ENCODE data around the gene SH3PXD2A. TPM values are rescaled to one million over a fixed set of nuclear protein-coding genes. Genes with fewer than 3 reads are reported as not detected.

SH3PXD2A gene
- total and polyA plus RNA-seq, 10 of the 15 experiments (the other 5 are each of a cell fraction or from before 2014, with no cell fraction given), result 0.63 to 14.0 (median 4.4) TPM

DNA sequence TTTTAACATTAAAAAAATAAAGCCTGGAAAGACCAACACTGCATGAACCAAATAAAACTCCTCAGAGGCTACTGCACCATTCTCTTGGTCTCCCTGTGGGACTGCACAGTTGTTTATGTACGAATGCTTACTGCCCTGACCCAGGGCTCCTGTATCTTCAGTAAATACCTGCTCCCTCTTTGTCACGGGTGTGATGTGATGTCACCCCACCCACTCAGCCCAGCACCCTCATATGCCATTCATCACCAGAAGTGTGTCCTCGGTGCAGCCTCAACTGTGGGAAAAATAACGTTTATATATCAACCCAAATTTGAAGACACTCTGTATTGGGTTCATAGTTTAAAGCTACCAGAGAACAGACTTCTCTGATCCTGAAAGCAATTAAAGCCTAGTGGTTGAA lies 14.0 kb upstream of the SH3PXD2A start:
- Histone ChIP-seq H3K36me3 (ENCODE audit: control insufficient read depth in 2 of 2, insufficient read depth in 2 of 2, low read length in 1 of 2) (no peaks in the 10 kb centered on the region), H3K4me3 (no peak overlapping the region), H3K27ac (ENCODE audit: control insufficient read depth, insufficient read depth) (no peak overlapping the region), H3K4me1 (ENCODE audit: control insufficient read depth, insufficient read depth, low read length) (no peaks in the 10 kb centered on the region), H4K20me1 (ENCODE audit: control insufficient read depth, insufficient read depth) (no peaks in the 10 kb centered on the region), H3K79me2 (ENCODE audit: control insufficient read depth, insufficient read depth, low read length) (no peaks in the 10 kb centered on the region), H3K4me2 (ENCODE audit: control insufficient read depth, insufficient read depth) (no peak overlapping the region), H2AFZ (ENCODE audit: control insufficient read depth, low read depth, low read length) (no peak overlapping the region), H3K9me3 (replicated peaks; ENCODE audit: control insufficient read depth, insufficient read depth, low read length) (peaks cover 5% of the 10 kb centered on the region), H3K27me3 (replicated peaks in 1 of 2; ENCODE audit: control insufficient read depth in 2 of 2, insufficient read depth in 2 of 2, low read length in 1 of 2) (no peaks in the 10 kb centered on the region), H3K9ac (ENCODE audit: control insufficient read depth, insufficient read depth, low read length) (no peak overlapping the region)
- RAD21 ChIA-PET (ENCODE audit: unreplicated experiment), result interaction anchor here (1.3 kb wide), 1 partner anchor 17 kb away, joined by 3 read pairs; no protein-coding TSS in a partner anchor
- FAIRE-seq (no peak), ATAC-seq (no peak), DNase-seq (ENCODE audit: low read depth, low spot score) (no peak)
- TF ChIP-seq ZNF217 (IDR thresholded peaks at IDR 0.05) (no peak), YY1 (IDR thresholded peaks at IDR 0.05; ENCODE audit: low read depth, low read length) (no peak), EED (IDR thresholded peaks at IDR 0.05; ENCODE audit: low read depth) (no peak), IKZF1 (conservative IDR thresholded peaks at IDR 0.05) (no peak), NR2F1 (conservative IDR thresholded peaks at IDR 0.05) (no peak), FOXK2 (IDR thresholded peaks at IDR 0.05) (no peak), CBX5 (IDR thresholded peaks at IDR 0.05; ENCODE audit: low read depth) (no peak), YBX1 (IDR thresholded peaks at IDR 0.05) (no peak), ATF7 (IDR thresholded peaks at IDR 0.05; ENCODE audit: low read depth) (no peak), TCF12 (IDR thresholded peaks at IDR 0.05; ENCODE audit: low read depth, low read length) (no peak), BCL11A (IDR thresholded peaks at IDR 0.05; ENCODE audit: low read depth, low read length) (no peak)
- TF ChIP-seq, protein P1, sequence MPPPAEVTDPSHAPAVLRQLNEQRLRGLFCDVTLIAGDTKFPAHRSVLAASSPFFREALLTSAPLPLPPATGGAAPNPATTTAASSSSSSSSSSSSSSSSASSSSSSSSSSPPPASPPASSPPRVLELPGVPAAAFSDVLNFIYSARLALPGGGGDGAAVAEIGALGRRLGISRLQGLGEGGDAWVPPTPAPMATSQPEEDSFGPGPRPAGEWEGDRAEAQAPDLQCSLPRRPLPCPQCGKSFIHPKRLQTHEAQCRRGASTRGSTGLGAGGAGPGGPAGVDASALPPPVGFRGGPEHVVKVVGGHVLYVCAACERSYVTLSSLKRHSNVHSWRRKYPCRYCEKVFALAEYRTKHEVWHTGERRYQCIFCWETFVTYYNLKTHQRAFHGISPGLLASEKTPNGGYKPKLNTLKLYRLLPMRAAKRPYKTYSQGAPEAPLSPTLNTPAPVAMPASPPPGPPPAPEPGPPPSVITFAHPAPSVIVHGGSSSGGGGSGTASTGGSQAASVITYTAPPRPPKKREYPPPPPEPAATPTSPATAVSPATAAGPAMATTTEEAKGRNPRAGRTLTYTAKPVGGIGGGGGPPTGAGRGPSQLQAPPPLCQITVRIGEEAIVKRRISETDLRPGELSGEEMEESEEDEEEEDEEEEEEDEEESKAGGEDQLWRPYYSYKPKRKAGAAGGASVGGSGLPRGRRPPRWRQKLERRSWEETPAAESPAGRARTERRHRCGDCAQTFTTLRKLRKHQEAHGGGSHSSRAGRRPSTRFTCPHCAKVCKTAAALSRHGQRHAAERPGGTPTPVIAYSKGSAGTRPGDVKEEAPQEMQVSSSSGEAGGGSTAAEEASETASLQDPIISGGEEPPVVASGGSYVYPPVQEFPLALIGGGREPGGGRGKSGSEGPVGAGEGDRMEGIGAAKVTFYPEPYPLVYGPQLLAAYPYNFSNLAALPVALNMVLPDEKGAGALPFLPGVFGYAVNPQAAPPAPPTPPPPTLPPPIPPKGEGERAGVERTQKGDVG (CRISPR knock-in tag; IDR thresholded peaks at IDR 0.05), result no peak
- TF ChIP-seq, protein P2, sequence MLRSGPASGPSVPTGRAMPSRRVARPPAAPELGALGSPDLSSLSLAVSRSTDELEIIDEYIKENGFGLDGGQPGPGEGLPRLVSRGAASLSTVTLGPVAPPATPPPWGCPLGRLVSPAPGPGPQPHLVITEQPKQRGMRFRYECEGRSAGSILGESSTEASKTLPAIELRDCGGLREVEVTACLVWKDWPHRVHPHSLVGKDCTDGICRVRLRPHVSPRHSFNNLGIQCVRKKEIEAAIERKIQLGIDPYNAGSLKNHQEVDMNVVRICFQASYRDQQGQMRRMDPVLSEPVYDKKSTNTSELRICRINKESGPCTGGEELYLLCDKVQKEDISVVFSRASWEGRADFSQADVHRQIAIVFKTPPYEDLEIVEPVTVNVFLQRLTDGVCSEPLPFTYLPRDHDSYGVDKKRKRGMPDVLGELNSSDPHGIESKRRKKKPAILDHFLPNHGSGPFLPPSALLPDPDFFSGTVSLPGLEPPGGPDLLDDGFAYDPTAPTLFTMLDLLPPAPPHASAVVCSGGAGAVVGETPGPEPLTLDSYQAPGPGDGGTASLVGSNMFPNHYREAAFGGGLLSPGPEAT (IDR thresholded peaks at IDR 0.05; ENCODE audit: low read depth), result no peak
- TF ChIP-seq, protein P3, sequence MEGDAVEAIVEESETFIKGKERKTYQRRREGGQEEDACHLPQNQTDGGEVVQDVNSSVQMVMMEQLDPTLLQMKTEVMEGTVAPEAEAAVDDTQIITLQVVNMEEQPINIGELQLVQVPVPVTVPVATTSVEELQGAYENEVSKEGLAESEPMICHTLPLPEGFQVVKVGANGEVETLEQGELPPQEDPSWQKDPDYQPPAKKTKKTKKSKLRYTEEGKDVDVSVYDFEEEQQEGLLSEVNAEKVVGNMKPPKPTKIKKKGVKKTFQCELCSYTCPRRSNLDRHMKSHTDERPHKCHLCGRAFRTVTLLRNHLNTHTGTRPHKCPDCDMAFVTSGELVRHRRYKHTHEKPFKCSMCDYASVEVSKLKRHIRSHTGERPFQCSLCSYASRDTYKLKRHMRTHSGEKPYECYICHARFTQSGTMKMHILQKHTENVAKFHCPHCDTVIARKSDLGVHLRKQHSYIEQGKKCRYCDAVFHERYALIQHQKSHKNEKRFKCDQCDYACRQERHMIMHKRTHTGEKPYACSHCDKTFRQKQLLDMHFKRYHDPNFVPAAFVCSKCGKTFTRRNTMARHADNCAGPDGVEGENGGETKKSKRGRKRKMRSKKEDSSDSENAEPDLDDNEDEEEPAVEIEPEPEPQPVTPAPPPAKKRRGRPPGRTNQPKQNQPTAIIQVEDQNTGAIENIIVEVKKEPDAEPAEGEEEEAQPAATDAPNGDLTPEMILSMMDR (IDR thresholded peaks at IDR 0.05 in 2 of 3, conservative IDR thresholded peaks at IDR 0.05 in 1 of 3; ENCODE audit: control insufficient read depth in 2 of 3, extremely low read depth in 1 of 3, insufficient read depth in 1 of 3, low read depth in 3 of 3, low read length in 3 of 3), result no peak
- SMC1A ChIA-PET (ENCODE audit: uncharacterized antibody, unreplicated experiment), result interaction anchor here (1.6 kb wide), 1 partner anchor 156 kb away, joined by 4 read pairs; no protein-coding TSS in a partner anchor
- intact Hi-C loops (cut with micrococcal nuclease; ENCODE audit: unreplicated experiment) (no loop called here), in situ Hi-C loops (cut with MboI) (no loop called here)
- WGBS (ENCODE audit: insufficient coverage, insufficient replicate concordance, low lambda C conversion rate, missing lambda C conversion rate), result 41% methylated on average over 4 of the region's 4 CpGs
- POLR2A ChIA-PET, result no interaction called here
- BruUV-seq (replicated peaks), result no TSS peak
- CTCF ChIA-PET, result interaction anchor here (0.6 to 3.3 kb wide), 4 partner anchors 16 to 276 kb away, joined by 3 to 22 read pairs (median 8); no protein-coding TSS in a partner anchor

Data from GM12878 (cell line).